ENCODE data around the gene ARHGAP5. TPM values are rescaled to one million over a fixed set of nuclear protein-coding genes. Genes with fewer than 3 reads are reported as not detected.

Gene ARHGAP5
- total RNA-seq, 1 donor from 2014 or later = 97.9 TPM

DNA sequence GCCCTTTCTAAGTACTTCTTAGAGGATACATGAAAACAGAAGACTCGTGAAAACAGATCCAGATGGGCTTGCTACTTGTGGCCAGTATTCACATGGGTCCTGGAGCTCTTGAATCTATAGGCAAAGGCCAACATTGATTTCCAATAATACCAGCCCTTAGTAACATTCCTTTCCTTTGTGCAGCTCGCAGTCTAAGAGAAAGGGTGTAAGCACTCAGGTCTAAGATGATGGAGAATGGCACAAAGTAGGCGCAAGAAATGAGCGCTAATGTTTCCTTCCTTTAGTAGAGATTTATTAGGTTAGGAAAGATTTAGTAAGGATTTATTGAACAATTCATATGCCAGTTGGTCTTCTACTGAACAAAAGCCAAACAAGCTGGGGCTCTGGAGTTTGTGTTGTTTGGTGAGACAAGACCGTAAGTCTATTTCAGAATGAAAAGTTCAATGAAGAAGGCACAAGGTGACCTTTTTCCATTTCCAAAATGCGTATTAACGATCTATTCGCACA is 125.4 kb downstream of the ARHGAP5 start:
- intact Hi-C loops (cut with DNase I) = no loop called here
- Histone ChIP-seq H3K9me3 (no peaks in the 10 kb centered on the region), H3K27ac (peak overlapping the region; percentile 95), H3K4me1 (peaks cover 19% of the 10 kb centered on the region), H3K36me3 (no peaks in the 10 kb centered on the region), H3K4me3 (peak overlapping the region; percentile 77), H3K27me3 (ENCODE audit: low read depth) (no peaks in the 10 kb centered on the region)
- DNase-seq = no peak
- TF ChIP-seq, protein P1, sequence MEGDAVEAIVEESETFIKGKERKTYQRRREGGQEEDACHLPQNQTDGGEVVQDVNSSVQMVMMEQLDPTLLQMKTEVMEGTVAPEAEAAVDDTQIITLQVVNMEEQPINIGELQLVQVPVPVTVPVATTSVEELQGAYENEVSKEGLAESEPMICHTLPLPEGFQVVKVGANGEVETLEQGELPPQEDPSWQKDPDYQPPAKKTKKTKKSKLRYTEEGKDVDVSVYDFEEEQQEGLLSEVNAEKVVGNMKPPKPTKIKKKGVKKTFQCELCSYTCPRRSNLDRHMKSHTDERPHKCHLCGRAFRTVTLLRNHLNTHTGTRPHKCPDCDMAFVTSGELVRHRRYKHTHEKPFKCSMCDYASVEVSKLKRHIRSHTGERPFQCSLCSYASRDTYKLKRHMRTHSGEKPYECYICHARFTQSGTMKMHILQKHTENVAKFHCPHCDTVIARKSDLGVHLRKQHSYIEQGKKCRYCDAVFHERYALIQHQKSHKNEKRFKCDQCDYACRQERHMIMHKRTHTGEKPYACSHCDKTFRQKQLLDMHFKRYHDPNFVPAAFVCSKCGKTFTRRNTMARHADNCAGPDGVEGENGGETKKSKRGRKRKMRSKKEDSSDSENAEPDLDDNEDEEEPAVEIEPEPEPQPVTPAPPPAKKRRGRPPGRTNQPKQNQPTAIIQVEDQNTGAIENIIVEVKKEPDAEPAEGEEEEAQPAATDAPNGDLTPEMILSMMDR (IDR thresholded peaks at IDR 0.05) = no peak
- ATAC-seq = no peak

GRCh38 chr14:32202998-32203882 is 126.1 kb downstream of the ARHGAP5 start, which contains the start of gene RNU6-8:
Gene RNU6-8 (minus strand): TSS chr14:32203269.
- ATAC-seq = peak; percentile 95 to 96
- Histone ChIP-seq H3K9me3 (no peaks in the 10 kb centered on the region), H3K27ac (peak within 1 kb of the TSS; percentile 95), H3K4me3 (peak within 1 kb of the TSS; percentile 77), H3K27me3 (ENCODE audit: low read depth) (no peaks in the 10 kb centered on the region), H3K4me1 (peaks cover 19% of the 10 kb centered on the region), H3K36me3 (no peaks in the 10 kb centered on the region)
- intact Hi-C loops (cut with DNase I) = no loop called here
- TF ChIP-seq, protein P1 (IDR thresholded peaks at IDR 0.05) = no peak
- peak; percentile 91 for DNase-seq

DNA sequence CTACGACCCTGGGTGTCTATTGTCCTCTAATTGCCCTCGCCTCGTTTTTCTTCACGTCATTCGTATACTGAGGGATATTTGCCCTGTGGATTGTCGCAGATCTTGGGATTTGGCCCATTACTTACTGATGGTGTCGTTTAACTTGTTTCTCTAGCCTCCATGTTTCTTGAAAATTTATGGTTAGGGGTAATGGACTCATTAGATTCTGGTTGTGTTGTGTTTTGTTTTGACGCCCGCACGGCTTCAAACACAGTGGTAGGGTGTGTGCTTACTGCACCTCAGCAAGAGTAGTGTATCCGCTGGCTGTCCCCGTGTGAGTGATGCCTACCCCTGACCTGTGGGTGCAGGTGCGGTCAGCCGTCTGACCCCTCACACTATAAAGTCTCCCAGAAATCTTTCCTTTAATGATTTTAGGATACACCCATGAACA is 126.8 kb downstream of the ARHGAP5 start:
- TF ChIP-seq, protein P1 (IDR thresholded peaks at IDR 0.05) = no peak
- Histone ChIP-seq H3K4me3 (peak overlapping the region; percentile 77), H3K27ac (peak overlapping the region; percentile 95), H3K27me3 (ENCODE audit: low read depth) (no peaks in the 10 kb centered on the region), H3K36me3 (no peaks in the 10 kb centered on the region), H3K4me1 (peaks cover 19% of the 10 kb centered on the region), H3K9me3 (no peaks in the 10 kb centered on the region)
- intact Hi-C loops (cut with DNase I) = no loop called here
- DNase-seq = no peak
- peak; percentile 27 to 39 for ATAC-seq

DNA sequence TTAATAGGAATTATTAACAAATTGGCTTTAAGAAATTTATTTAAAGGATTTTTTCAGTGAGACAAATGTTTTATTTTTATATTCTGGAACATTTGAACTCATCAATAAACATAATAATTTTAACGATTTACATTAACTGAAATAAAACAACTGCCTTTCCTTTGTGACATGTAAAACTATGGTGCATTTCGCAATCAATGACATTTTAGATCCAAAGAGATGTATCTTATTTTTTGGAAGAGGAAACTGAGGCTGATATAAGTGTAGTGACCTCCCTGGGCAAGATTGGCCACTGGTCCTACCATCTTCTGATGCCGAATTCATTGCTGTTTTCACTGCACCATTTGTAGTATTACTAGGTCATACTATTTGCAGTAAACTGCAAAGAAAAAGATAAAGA is 128.4 kb downstream of the ARHGAP5 start:
- intact Hi-C loops (cut with DNase I) = no loop called here
- no peak for DNase-seq

GRCh38 chr14:32205984-32206383 is 128.9 kb downstream of the ARHGAP5 start:
- TF ChIP-seq, protein P1 (IDR thresholded peaks at IDR 0.05) = no peak
- peaks cover 19% of the 10 kb centered on the region for H3K4me1 ChIP-seq
- no peak overlapping the region for H3K27ac ChIP-seq
- no peak overlapping the region for H3K4me3 ChIP-seq
- no peak for DNase-seq
- intact Hi-C loops (cut with DNase I) = no loop called here
- H3K9me3 ChIP-seq = no peaks in the 10 kb centered on the region
- no peaks in the 10 kb centered on the region for H3K36me3 ChIP-seq
- H3K27me3 ChIP-seq (ENCODE audit: low read depth) = no peaks in the 10 kb centered on the region
- ATAC-seq = no peak

More for the DNA sequence above, 128.4 kb downstream of the ARHGAP5 start:
- no peak overlapping the region for H3K27ac ChIP-seq
- peaks cover 19% of the 10 kb centered on the region for H3K4me1 ChIP-seq
- H3K9me3 ChIP-seq = no peaks in the 10 kb centered on the region
- no peak for ATAC-seq
- H3K36me3 ChIP-seq = no peaks in the 10 kb centered on the region
- no peak overlapping the region for H3K4me3 ChIP-seq
- H3K27me3 ChIP-seq (ENCODE audit: low read depth) = no peaks in the 10 kb centered on the region
- TF ChIP-seq, protein P1 (IDR thresholded peaks at IDR 0.05) = no peak

All from lower lobe of right lung (tissue), 2 donors.